Neural cell (in vitro differentiated cells): ENCODE results near the gene LMO4. TPM values are rescaled to one million over a fixed set of nuclear protein-coding genes. Genes with fewer than 3 reads are reported as not detected.

ENCODE experiments used
- H2AFZ ChIP-seq: fragments of 200-600, 300-800 bp; sonication (generic), shearing (Covaris generic); 2 replicates; pipeline ENCODE4 v1.6.0; 2014; ENCODE audit warnings: low read depth, mild to moderate bottlenecking, antibody characterized with exemption, low read length, moderate library complexity
- H3F3A ChIP-seq: fragments of 200-600 bp; shearing (Covaris generic); 2 replicates; pipeline ENCODE4 v1.6.1; 2016; ENCODE audit warnings: mild to moderate bottlenecking, moderate library complexity, mixed read lengths, antibody characterized with exemption, low read length; ENCODE audit not compliant: insufficient read depth, poor library complexity, severe bottlenecking
- H3K27ac ChIP-seq: fragments of 200-600, 300-800 bp; sonication (generic), shearing (Covaris generic); 2 replicates; pipeline ENCODE4 v1.5.1; 2014; ENCODE audit warnings: mild to moderate bottlenecking, low read length, moderate library complexity
- H3K27me3 ChIP-seq: fragments of 300-800, 200-600 bp; sonication (generic), shearing (Covaris generic); 2 replicates; pipeline ENCODE4 v1.6.0; 2014; ENCODE audit warnings: mild to moderate bottlenecking, low read depth, low read length, moderate library complexity; ENCODE audit not compliant: insufficient read depth
- H3K36me3 ChIP-seq: fragments of 300-800, 200-600 bp; sonication (generic), shearing (Covaris generic); 2 replicates; pipeline ENCODE4 v1.5.1; 2014; ENCODE audit warnings: mild to moderate bottlenecking, antibody characterized with exemption, low read length, moderate library complexity; ENCODE audit not compliant: insufficient read depth
- H3K4me2 ChIP-seq: fragments of 300-800, 200-600 bp; sonication (generic), shearing (Covaris generic); 2 replicates; pipeline ENCODE4 v1.6.0; 2014; ENCODE audit warnings: mild to moderate bottlenecking, low read length
- H3K4me3 ChIP-seq: fragments of 300-800, 200-600 bp; sonication (generic), shearing (Covaris generic); 2 replicates; pipeline ENCODE4 v1.5.1; 2014; ENCODE audit warnings: mild to moderate bottlenecking, low read length, moderate library complexity
- H3K79me2 ChIP-seq: fragments of 200-600 bp; shearing (Covaris generic); replicated peaks from 2 replicates; pipeline ENCODE4 v1.6.0; 2014; ENCODE audit warnings: mild to moderate bottlenecking, low read length, moderate library complexity; ENCODE audit not compliant: insufficient read depth
- H3K9ac ChIP-seq: fragments of 300-800, 200-600 bp; sonication (generic), shearing (Covaris generic); 2 replicates; pipeline ENCODE4 v1.6.1; 2016; ENCODE audit warnings: mild to moderate bottlenecking, low read length, mixed read lengths
- H3K9me2 ChIP-seq: fragments of 200-600 bp; shearing (Covaris generic); 2 replicates; pipeline ENCODE4 v1.6.1; 2016; ENCODE audit warnings: mild to moderate bottlenecking, low read length, mixed read lengths; ENCODE audit not compliant: insufficient read depth
- H3K9me3 ChIP-seq: fragments of 200-600, 300-800 bp; sonication (generic), shearing (Covaris generic); 2 replicates; pipeline ENCODE4 v1.6.1; 2016; ENCODE audit warnings: mild to moderate bottlenecking, mixed run types, low read length, moderate library complexity, mixed read lengths
- H4K20me1 ChIP-seq: fragments of 200-600 bp; shearing (Covaris generic); 2 replicates; pipeline ENCODE4 v1.6.1; 2016; ENCODE audit warnings: mild to moderate bottlenecking, mixed run types; ENCODE audit not compliant: insufficient read depth
- EP300 ChIP-seq: fragments of 450-650 bp; conservative IDR thresholded peaks from 2 replicates; pipeline ENCODE4 v1.6.1; 2014; ENCODE audit warnings: antibody characterized with exemption, mild to moderate bottlenecking, moderate library complexity; ENCODE audit not compliant: poor library complexity, severe bottlenecking
- EZH2 ChIP-seq: fragments of 200-600, 300-800 bp; shearing (Covaris generic), sonication (generic); IDR thresholded peaks from 2 replicates; pipeline ENCODE4 v1.6.1; 2014; ENCODE audit warnings: antibody characterized with exemption, low read length, borderline replicate concordance, mild to moderate bottlenecking; ENCODE audit not compliant: insufficient read depth, poor library complexity, severe bottlenecking
- MXI1 ChIP-seq: fragments of 450-650 bp; conservative IDR thresholded peaks from 2 replicates; pipeline ENCODE4 v1.6.1; 2014; ENCODE audit warnings: antibody characterized with exemption, mild to moderate bottlenecking; ENCODE audit not compliant: poor library complexity, severe bottlenecking
- POLR2AphosphoS5 ChIP-seq: IDR thresholded peaks from 2 replicates; pipeline ENCODE4 v1.6.1; 2012
- RAD21 ChIP-seq: fragments of 450-650 bp; conservative IDR thresholded peaks from 2 replicates; pipeline ENCODE4 v1.6.1; 2014; ENCODE audit warnings: antibody characterized with exemption, mild to moderate bottlenecking, moderate library complexity
- SMC3 ChIP-seq: fragments of 450-650 bp; conservative IDR thresholded peaks from 2 replicates; pipeline ENCODE4 v1.6.1; 2014; ENCODE audit warnings: antibody characterized with exemption, mild to moderate bottlenecking, moderate library complexity; ENCODE audit not compliant: poor library complexity
- TAF1 ChIP-seq: IDR thresholded peaks from 2 replicates; pipeline ENCODE4 v1.6.1; 2012; ENCODE audit warnings: low read depth
- polyA plus RNA-seq: library from polyadenylated mRNA; depleted of rRNA; stranded (reverse); fragments of >200 nt; gene quantifications from 2 replicates; pipeline ENCODE4 v1.2.3, GENCODE V29; 2014
- TF ChIP-seq, protein P1 (sequence below): fragments of 450-650 bp; IDR thresholded peaks from 2 replicates; pipeline ENCODE4 v1.5.1; 2014; ENCODE audit warnings: antibody characterized with exemption, mild to moderate bottlenecking, moderate library complexity; ENCODE audit not compliant: poor library complexity, severe bottlenecking
- TF ChIP-seq, protein P2 (sequence below): IDR thresholded peaks from 2 replicates; pipeline ENCODE4 v1.6.1; 2012; ENCODE audit warnings: borderline replicate concordance

LMO4 gene
- polyA plus RNA-seq, 1 donor from 2014 or later = 147 TPM

- H3K9me2 ChIP-seq = no peaks in the 10 kb centered on the region
- peaks cover 38% of the 10 kb centered on the region for H3K79me2 ChIP-seq
- H4K20me1 ChIP-seq = no peaks in the 10 kb centered on the region
- no peak overlapping the region for H2AFZ ChIP-seq
- no peaks in the 10 kb centered on the region for H3K9me3 ChIP-seq
- TF ChIP-seq EP300 (no peak), SMC3 (no peak), TAF1 (peak; percentile 59)
- TF ChIP-seq, protein P1, sequence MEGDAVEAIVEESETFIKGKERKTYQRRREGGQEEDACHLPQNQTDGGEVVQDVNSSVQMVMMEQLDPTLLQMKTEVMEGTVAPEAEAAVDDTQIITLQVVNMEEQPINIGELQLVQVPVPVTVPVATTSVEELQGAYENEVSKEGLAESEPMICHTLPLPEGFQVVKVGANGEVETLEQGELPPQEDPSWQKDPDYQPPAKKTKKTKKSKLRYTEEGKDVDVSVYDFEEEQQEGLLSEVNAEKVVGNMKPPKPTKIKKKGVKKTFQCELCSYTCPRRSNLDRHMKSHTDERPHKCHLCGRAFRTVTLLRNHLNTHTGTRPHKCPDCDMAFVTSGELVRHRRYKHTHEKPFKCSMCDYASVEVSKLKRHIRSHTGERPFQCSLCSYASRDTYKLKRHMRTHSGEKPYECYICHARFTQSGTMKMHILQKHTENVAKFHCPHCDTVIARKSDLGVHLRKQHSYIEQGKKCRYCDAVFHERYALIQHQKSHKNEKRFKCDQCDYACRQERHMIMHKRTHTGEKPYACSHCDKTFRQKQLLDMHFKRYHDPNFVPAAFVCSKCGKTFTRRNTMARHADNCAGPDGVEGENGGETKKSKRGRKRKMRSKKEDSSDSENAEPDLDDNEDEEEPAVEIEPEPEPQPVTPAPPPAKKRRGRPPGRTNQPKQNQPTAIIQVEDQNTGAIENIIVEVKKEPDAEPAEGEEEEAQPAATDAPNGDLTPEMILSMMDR = no peak
- TF ChIP-seq, protein P2, sequence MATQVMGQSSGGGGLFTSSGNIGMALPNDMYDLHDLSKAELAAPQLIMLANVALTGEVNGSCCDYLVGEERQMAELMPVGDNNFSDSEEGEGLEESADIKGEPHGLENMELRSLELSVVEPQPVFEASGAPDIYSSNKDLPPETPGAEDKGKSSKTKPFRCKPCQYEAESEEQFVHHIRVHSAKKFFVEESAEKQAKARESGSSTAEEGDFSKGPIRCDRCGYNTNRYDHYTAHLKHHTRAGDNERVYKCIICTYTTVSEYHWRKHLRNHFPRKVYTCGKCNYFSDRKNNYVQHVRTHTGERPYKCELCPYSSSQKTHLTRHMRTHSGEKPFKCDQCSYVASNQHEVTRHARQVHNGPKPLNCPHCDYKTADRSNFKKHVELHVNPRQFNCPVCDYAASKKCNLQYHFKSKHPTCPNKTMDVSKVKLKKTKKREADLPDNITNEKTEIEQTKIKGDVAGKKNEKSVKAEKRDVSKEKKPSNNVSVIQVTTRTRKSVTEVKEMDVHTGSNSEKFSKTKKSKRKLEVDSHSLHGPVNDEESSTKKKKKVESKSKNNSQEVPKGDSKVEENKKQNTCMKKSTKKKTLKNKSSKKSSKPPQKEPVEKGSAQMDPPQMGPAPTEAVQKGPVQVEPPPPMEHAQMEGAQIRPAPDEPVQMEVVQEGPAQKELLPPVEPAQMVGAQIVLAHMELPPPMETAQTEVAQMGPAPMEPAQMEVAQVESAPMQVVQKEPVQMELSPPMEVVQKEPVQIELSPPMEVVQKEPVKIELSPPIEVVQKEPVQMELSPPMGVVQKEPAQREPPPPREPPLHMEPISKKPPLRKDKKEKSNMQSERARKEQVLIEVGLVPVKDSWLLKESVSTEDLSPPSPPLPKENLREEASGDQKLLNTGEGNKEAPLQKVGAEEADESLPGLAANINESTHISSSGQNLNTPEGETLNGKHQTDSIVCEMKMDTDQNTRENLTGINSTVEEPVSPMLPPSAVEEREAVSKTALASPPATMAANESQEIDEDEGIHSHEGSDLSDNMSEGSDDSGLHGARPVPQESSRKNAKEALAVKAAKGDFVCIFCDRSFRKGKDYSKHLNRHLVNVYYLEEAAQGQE = peak; percentile 41
- H3K36me3 ChIP-seq = peaks cover 7% of the 10 kb centered on the region
- peak overlapping the region; percentile 78 for H3K4me3 ChIP-seq
- H3K9ac ChIP-seq = peak overlapping the region; percentile 87
- H3K27ac ChIP-seq = peak overlapping the region; percentile 89
- peak overlapping the region; percentile 99 for H3K4me2 ChIP-seq
- H3F3A ChIP-seq = peaks cover 6% of the 10 kb centered on the region
- H3K27me3 ChIP-seq = peaks cover 14% of the 10 kb centered on the region
Measured at GRCh38 chr1:87329051-87329525, 408 bp downstream of the LMO4 start.

DNA sequence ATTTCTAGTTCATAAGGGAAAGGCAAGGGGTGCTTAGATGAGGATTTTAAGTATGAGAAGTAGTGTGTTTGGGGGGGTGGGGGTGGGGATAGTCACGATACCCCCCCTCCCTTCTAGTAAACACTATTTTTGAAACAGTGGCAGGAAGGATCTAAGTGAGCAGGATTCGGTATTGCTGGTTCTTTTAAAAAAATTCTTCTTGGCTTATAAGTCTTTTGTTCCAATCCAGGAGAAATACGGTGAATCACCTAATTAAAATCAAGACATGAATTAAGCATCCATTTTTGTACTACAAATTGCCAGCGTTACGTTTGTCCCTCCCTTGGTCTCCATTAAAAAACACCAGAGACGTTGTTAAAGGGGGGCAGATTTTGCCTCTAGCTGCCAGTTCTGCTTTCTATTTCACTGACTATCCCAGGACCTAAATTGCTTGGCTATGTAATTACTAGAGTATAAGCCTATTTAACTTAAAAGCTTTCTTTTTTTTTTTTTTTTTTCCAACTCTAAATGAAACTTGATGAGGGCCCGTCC lies 911 bp downstream of the LMO4 start:
- peak overlapping the region; percentile 99 for H3K4me2 ChIP-seq
- no peaks in the 10 kb centered on the region for H3K9me3 ChIP-seq
- H3K4me3 ChIP-seq = peak overlapping the region; percentile 78
- peak overlapping the region; percentile 89 for H3K27ac ChIP-seq
- peak overlapping the region; percentile 87 for H3K9ac ChIP-seq
- peaks cover 7% of the 10 kb centered on the region for H3K36me3 ChIP-seq
- H3K9me2 ChIP-seq = no peaks in the 10 kb centered on the region
- TF ChIP-seq, protein P2 = no peak
- TF ChIP-seq MXI1 = no peak
- TF ChIP-seq POLR2AphosphoS5 = no peak
- TF ChIP-seq EZH2 = no peak
- no peak for TF ChIP-seq TAF1
- TF ChIP-seq RAD21 = no peak
- TF ChIP-seq, protein P1 = no peak
- TF ChIP-seq EP300 = no peak
- no peak overlapping the region for H2AFZ ChIP-seq
- peaks cover 43% of the 10 kb centered on the region for H3K79me2 ChIP-seq
- H4K20me1 ChIP-seq = no peaks in the 10 kb centered on the region
- peaks cover 6% of the 10 kb centered on the region for H3F3A ChIP-seq
- H3K27me3 ChIP-seq = peaks cover 14% of the 10 kb centered on the region
